Transverse colon (tissue), 4 donors: Measurements from ENCODE around the gene NADK. TPM values are rescaled to one million over a fixed set of nuclear protein-coding genes. Genes with fewer than 3 reads are reported as not detected.
A peak's percentile ranks its signal among the peaks of the same experiment; 100 is the strongest.

ENCODE experiments used
- DNase-seq: peaks from one replicate; pipeline ENCODE4 v3.0.0-alpha.2; 2019
- H3K27ac ChIP-seq, 4 donors: fragments of 200-600 bp; sonication (generic); 2 replicates each; pipeline ENCODE4 v1.5.1; 2016 to 2018; ENCODE audit warnings: inconsistent platforms in 4 of 4
- H3K27me3 ChIP-seq: fragments of 200-600 bp; sonication (generic); 2 replicates; pipeline ENCODE4 v1.5.1; 2017; ENCODE audit warnings: inconsistent platforms
- H3K36me3 ChIP-seq, 4 donors: fragments of 200-600 bp; sonication (generic); 2 replicates each; pipeline ENCODE4 v1.5.1; 2017 to 2019; ENCODE audit warnings: inconsistent platforms in 4 of 4
- H3K4me1 ChIP-seq, 4 donors: fragments of 200-600 bp; sonication (generic); 2 replicates each; pipeline ENCODE4 v1.5.1; 2017 to 2020; ENCODE audit warnings: inconsistent platforms in 4 of 4
- H3K4me3 ChIP-seq, 4 donors: fragments of 200-600 bp; sonication (generic); 1 replicate in 1 of 4; 2 replicates in 3 of 4; pipeline versions ENCODE4 v1.5.1 to v1.6.1; 2017 to 2019; ENCODE audit warnings: inconsistent platforms in 4 of 4
- H3K9me3 ChIP-seq, 2 donors: fragments of 200-600 bp; sonication (generic); 2 replicates each; pipeline ENCODE4 v1.5.1; 2017 to 2019; ENCODE audit warnings: inconsistent platforms in 2 of 2
- EP300 ChIP-seq: sonication (generic); formaldehyde crosslinking; IDR thresholded peaks from one replicate; pipeline ENCODE4 v1.6.1; 2017; ENCODE audit warnings: antibody characterized with exemption, low read depth
- POLR2A ChIP-seq: fragments of 450-650 bp; IDR thresholded peaks from one replicate; pipeline ENCODE4 v1.6.1; 2016; ENCODE audit warnings: antibody characterized with exemption, mild to moderate bottlenecking, moderate library complexity
- POLR2AphosphoS5 ChIP-seq, 3 donors: sonication (generic); formaldehyde crosslinking; IDR thresholded peaks; one replicate each; pipeline ENCODE4 v1.6.1; 2016; ENCODE audit warnings: antibody characterized with exemption in 3 of 3
- WGBS, 2 donors: methylation state at CpG; one replicate each; pipeline ENCODE4 v1.1.5; 2018; ENCODE audit warnings: low coverage in 1 of 2; 5-methylcytosine and 5-hydroxymethylcytosine counted together
- in situ Hi-C, 4 donors: fragments of 200-750 bp; cut with MboI; loops; one replicate each; pipeline versions ENCODE4 v1.15.0 to v1.15.1; 2017; ENCODE audit warnings: low sequenced_read_pairs in 3 of 4, low pct_ligation_motif_present in 1 of 4, low pct_unique_long_range_greater_than_20kb in 1 of 4
- intact Hi-C: fragments of 100-400 bp; cut with DNase I; formaldehyde crosslinking; loops from one replicate; pipeline ENCODE4 v1.15.1; 2023; ENCODE audit warnings: low total_unique reads
- total RNA-seq, 4 donors: library from RNA; depleted of rRNA; stranded (reverse); fragments of >200 nt; gene quantifications; one replicate each; pipeline ENCODE4 v1.1.0, GENCODE V29; 2016
- TF ChIP-seq, protein P1 (sequence below), 5 experiments: fragments of 200-600 bp in 3 of 5; fragments of 450-650 bp in 2 of 5; sonication (generic) in 3 of 5; IDR thresholded peaks; 1 replicate in 2 of 5; 2 replicates in 3 of 5; pipeline ENCODE4 v1.5.1; 2016 to 2017; ENCODE audit warnings: antibody characterized with exemption in 5 of 5, inconsistent platforms in 3 of 5, mild to moderate bottlenecking in 2 of 5, moderate library complexity in 1 of 5

The NADK gene
- total RNA-seq, 4 donors from 2014 or later: 129 to 191 (median 152) TPM

- Histone ChIP-seq H3K9me3 (no peaks in the 10 kb centered on the region), H3K27me3 (no peaks in the 10 kb centered on the region), H3K4me3 (peak overlapping the region in 2 of 4 donors; percentile 67 to 97), H3K4me1 (peaks cover 62 to 82% (median 80%) of the 10 kb centered on the region in 4 donors), H3K27ac (peak overlapping the region; percentile 91 to 97 (median 96)), H3K36me3 (no peaks in the 10 kb centered on the region)
- DNase-seq: peak; percentile 83
- 46 to 68% methylated on average over 4 to 19 of the region's 19 CpGs for WGBS, 2 donors
- peak; percentile 52 to 56 (median 54) for TF ChIP-seq POLR2AphosphoS5 (IDR thresholded peaks at IDR 0.05)
- no peak for TF ChIP-seq EP300
- TF ChIP-seq, protein P1, sequence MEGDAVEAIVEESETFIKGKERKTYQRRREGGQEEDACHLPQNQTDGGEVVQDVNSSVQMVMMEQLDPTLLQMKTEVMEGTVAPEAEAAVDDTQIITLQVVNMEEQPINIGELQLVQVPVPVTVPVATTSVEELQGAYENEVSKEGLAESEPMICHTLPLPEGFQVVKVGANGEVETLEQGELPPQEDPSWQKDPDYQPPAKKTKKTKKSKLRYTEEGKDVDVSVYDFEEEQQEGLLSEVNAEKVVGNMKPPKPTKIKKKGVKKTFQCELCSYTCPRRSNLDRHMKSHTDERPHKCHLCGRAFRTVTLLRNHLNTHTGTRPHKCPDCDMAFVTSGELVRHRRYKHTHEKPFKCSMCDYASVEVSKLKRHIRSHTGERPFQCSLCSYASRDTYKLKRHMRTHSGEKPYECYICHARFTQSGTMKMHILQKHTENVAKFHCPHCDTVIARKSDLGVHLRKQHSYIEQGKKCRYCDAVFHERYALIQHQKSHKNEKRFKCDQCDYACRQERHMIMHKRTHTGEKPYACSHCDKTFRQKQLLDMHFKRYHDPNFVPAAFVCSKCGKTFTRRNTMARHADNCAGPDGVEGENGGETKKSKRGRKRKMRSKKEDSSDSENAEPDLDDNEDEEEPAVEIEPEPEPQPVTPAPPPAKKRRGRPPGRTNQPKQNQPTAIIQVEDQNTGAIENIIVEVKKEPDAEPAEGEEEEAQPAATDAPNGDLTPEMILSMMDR (IDR thresholded peaks at IDR 0.05): no peak
- TF ChIP-seq POLR2A: peak; percentile 46
- in situ Hi-C loops: loop anchor here in 2 of 4 donors (10.0 kb wide), 1 partner anchor 125 kb away; no protein-coding TSS in a partner anchor
- intact Hi-C loops: loop anchor here (5.0 kb wide), 1 partner anchor 127 kb away; no protein-coding TSS in a partner anchor
Observed at GRCh38 chr1:1779691-1780597, 1.7 kb upstream of the NADK start.

DNA sequence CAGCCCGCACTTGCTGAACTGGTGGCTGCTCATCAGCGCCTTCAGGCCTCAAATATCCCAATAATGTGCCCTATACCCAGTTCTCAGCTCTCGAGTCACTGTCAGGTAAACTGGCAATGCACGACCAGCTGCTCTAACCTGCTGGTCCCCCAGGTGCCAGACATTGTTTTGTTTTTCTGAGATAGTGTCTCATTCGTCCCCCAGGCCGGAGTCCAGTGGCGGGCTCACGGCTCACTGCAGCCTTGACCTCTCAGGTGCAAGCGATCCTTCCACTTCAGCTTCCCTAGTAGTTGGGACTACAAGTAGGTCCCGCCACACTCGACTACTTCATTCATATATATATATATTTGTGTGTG lies 1.0 kb upstream of the NADK start:
- Histone ChIP-seq H3K9me3 (no peaks in the 10 kb centered on the region), H3K27ac (peak overlapping the region; percentile 91 to 97 (median 96)), H3K27me3 (no peaks in the 10 kb centered on the region), H3K36me3 (no peaks in the 10 kb centered on the region), H3K4me3 (peak overlapping the region in 3 of 4 donors; percentile 60 to 97 (median 67)), H3K4me1 (peaks cover 62 to 87% (median 83%) of the 10 kb centered on the region in 4 donors)
- in situ Hi-C loops (no loop called here), intact Hi-C loops (no loop called here)
- 57% methylated on average over 11 of the region's 11 CpGs; no CpG with 5 or more reads in 1 of the 2 donors for WGBS, 2 donors
- no peak for DNase-seq
- TF ChIP-seq POLR2AphosphoS5 (IDR thresholded peaks at IDR 0.05) (no peak), EP300 (no peak), POLR2A (no peak)
- TF ChIP-seq, protein P1 (IDR thresholded peaks at IDR 0.05): no peak

- Histone ChIP-seq H3K27me3 (no peaks in the 10 kb centered on the region), H3K4me1 (peaks cover 62 to 84% (median 82%) of the 10 kb centered on the region in 4 donors), H3K4me3 (peak overlapping the region; percentile 48 to 97 (median 64)), H3K9me3 (no peaks in the 10 kb centered on the region), H3K36me3 (no peaks in the 10 kb centered on the region), H3K27ac (peak overlapping the region; percentile 91 to 97 (median 96))
- intact Hi-C loops (no loop called here), in situ Hi-C loops (no loop called here)
- DNase-seq: peak; percentile 95
- TF ChIP-seq EP300: no peak
- peak; percentile 80 for TF ChIP-seq POLR2A
- peak; percentile 73 to 85 (median 82) for TF ChIP-seq POLR2AphosphoS5 (IDR thresholded peaks at IDR 0.05)
- TF ChIP-seq, protein P1 (IDR thresholded peaks at IDR 0.05): peak in 4 of 5 experiments; percentile 13 to 60 (median 26)
- 0% methylated on average over 24 of the region's 68 CpGs; no CpG with 5 or more reads in 1 of the 2 donors for WGBS, 2 donors
Observed at GRCh38 chr1:1778663-1779319, 521 bp upstream of the NADK start.

- Histone ChIP-seq H3K9me3 (no peaks in the 10 kb centered on the region), H3K27ac (peak overlapping the region; percentile 91 to 97 (median 96)), H3K36me3 (peaks cover 0 to 3% (median 1%) of the 10 kb centered on the region in 4 donors), H3K4me1 (peaks cover 51 to 72% (median 69%) of the 10 kb centered on the region in 4 donors), H3K27me3 (no peaks in the 10 kb centered on the region), H3K4me3 (peak overlapping the region; percentile 60 to 97 (median 66))
- WGBS, 2 donors: 0% methylated on average over 2 to 6 of the region's 6 CpGs
- in situ Hi-C loops: no loop called here
- DNase-seq: no peak
- TF ChIP-seq POLR2AphosphoS5 (IDR thresholded peaks at IDR 0.05) (peak in 1 of 3 donors; percentile 27), EP300 (no peak)
- intact Hi-C loops: no loop called here
Observed at GRCh38 chr1:1777583-1777899, 729 bp downstream of the NADK start.
